Measurements from ENCODE around the gene COASY.
"Not testable (repeated sequence)": the region's sequence is repeated elsewhere in the genome, so short reads cannot be mapped to it uniquely, and the experiment has no call there.

The COASY gene

GRCh38 chr17:42574463-42574862 lies 12.5 kb downstream of the COASY start:
- DNase-seq (ENCODE audit: low read depth) = no peak

DNA sequence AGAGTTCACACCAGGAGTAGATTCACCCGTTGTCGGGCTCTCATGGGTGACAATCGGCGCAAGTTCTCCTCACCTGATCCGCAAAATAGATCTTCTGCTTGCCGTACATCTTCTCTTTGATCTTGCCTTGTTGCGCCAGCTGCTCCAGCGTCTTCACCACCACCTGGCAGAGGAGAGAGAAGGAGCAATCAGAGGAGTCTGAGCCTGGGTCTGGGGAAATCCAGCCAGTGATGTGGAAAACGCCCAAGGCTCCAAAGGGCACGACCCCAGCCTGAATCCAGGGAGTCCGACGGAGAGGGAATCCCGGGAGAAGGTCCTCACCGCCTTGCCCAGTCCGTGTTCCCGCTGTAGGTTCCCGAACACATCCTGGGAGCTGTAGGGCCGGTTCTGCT lies 15.2 kb downstream of the COASY start:
- no peak for DNase-seq (ENCODE audit: low read depth)

DNA sequence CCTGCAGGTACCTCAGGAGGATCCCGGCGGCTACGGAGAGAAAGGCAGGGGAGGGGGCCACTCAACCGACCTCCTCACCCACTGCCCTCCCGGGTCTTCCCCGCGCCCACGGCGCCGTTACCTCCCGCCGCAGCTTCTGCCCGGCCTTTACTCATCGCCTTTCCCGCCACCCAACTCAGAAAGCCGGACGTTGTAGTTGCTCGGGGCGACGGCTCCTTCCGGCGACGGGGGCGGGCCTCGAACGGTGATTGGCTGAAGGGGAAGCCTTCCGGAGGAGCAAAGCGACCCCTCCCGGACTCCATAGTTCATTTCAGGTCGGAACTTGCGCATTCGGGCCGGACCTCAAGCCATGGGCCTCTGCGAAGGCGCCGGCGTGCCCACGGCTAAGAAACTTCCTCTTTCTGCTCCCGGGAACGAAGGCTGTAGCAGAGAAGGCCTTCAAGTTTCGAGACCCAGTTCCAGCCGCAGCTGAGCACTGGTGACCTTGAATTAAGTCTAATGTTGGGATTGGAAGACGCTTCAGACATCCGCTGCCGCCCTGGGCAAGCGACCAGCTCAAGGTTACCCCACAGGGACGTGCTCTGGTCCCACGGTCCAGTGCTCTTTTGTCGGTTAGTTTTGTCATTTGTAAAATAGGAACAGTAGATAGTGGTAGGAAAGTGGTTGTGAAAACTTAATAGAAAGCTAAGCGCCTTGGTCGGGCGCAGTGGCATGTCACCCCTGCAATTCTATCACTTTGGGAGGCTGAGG lies 15.8 kb downstream of the COASY start, which contains the start of gene PSMC3IP:
Gene PSMC3IP, minus strand, starts transcription at position 198 of the 750 bp plus-strand sequence. Its CDS starts 43 bp downstream, at position 155.
- peak; percentile 86 for DNase-seq (ENCODE audit: low read depth)

DNA sequence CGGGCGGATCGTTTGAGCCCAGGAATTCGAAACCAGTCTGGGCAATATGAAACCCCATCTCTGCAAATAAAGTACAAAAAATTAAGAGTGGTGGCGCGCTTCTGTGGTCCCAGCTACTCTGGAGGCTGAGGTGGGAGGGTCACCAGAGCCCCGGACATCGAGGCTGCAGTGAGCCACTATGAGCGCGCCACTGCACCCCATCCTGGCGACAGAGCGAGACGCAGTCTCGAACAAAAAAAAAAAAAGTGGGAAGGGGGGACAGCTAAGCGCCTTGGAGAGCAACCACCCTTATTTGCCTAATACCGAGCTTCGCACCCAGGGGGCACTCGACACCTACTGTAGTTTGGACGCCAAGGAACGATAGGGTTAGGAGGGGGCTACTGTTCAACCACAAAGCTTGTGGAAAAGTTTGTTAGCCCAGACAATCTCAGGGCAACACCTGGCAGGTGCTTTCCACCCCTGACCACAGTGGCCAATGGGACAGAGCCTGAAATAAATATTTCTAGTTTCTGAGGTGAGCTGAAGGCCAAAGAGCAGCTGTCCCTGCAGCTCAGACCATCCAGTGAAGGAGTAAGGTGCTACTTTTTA lies 16.4 kb downstream of the COASY start:
- DNase-seq (ENCODE audit: low read depth) = no peak

GRCh38 chr17:42579794-42580551 lies 18.0 kb downstream of the COASY start:
- DNase-seq (ENCODE audit: low read depth) = no peak

- DNase-seq (ENCODE audit: low read depth) = no peak
Observed at GRCh38 chr17:42581744-42582270, 19.9 kb downstream of the COASY start.

GRCh38 chr17:42584880-42585279 lies 22.9 kb downstream of the COASY start:
- DNase-seq (ENCODE audit: low read depth) = no peak

GRCh38 chr17:42585353-42585752 lies 23.4 kb downstream of the COASY start:
- no peak for DNase-seq (ENCODE audit: low read depth)

DNA sequence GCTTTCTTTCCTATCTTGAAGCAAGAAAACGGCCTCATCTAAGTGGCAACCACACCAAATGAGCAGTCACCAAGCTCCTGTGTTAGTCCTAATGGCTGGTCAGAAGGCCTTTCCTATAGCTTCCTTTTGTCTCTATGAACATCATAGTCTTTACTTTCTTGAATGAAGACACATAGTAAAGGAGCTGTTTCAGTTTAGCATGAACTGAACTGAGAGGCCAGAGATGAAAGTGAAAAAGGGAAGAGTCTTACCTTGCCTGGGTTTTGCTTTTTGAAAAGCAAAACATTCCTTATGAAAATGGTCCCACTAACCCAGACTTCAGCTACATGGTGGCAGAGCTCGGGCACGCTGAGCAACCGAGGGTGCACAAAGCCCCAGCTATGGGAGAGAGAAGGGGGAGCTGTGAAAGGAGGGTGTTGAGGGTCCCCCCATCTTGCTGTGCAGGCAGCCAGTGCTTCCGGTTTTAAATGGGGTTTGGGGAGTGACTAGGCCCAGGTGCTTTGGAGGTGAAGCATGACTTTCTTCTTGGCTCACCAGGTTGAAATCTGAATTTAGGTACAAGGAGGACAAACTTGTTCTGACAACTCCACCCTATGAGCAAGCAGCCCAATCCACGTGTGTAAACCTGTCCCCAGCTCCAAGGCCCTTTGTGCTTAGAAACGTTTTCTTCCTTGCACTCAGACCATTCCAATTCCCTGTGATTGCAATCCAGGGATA lies 24.7 kb downstream of the COASY start:
- DNase-seq (ENCODE audit: low read depth) = no peak

DNA sequence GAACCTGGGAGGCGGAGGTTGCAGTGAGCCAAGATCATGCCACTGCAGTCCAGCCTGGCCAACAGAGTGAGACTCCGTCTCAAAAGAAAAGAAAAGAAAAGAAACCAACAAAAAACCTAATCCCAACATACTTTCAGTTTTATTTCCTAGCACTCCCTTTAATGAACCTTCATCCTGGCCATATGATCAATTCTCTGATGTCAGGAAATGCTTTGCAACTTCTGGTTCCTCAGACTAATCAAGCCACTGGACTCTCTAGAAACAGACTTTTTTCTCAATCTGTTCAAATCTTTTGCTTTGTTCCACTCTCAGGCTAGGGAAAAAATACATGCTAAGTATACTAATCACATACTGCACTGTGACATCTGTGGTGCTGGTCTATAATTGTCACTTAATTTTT lies 28.9 kb downstream of the COASY start:
- DNase-seq (ENCODE audit: low read depth) = no peak

DNA sequence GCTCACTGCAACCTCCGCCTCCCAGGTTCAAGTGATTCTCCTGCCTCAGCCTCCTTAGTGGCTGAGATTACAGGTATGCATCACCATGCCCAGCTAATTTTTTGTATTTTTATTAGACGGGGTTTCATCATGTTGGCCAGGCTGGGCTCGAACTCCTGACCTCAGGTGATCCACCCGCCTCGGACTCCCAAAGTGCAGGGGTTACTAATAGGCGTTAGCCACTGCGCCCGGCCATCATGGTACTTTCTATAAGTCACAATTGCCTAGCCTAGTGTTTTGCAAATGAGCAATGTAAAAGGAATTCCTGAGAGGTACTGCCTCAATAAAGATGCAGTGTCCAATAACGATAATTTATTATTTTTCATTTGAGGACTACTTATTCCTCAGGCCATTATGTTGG lies 29.5 kb downstream of the COASY start:
- DNase-seq (ENCODE audit: low read depth) = no peak

- DNase-seq (ENCODE audit: low read depth) = no peak
Observed at GRCh38 chr17:42596386-42596785, 34.4 kb downstream of the COASY start.

- no peak for DNase-seq (ENCODE audit: low read depth)
Observed at GRCh38 chr17:42598905-42599304, 37.0 kb downstream of the COASY start.

- no peak for DNase-seq (ENCODE audit: low read depth)
Observed at GRCh38 chr17:42603318-42603717, 41.4 kb downstream of the COASY start.

DNA sequence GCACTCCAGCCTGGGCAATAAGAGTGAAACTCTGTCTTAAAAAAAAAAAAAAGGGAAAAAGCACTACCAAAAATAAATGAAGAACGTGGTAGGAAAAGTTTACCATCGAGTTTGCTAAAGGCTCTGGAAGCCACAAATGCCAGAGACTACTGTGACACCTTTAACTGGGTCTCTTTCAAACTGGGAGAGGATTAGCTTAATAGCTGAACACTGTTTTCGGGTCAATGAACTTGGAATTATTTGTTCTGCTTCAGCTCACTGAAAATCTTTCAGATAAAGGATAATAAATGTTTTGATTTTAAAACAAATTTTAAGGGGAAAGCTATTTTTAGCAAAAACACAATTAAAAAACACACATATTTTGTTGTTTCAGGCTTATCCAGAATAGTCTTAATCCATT lies 45.8 kb downstream of the COASY start:
- DNase-seq (ENCODE audit: low read depth) = no peak

- DNase-seq (ENCODE audit: low read depth) = no peak
Observed at GRCh38 chr17:42608305-42609181, 46.6 kb downstream of the COASY start.

GRCh38 chr17:42609182-42609813 lies 47.4 kb downstream of the COASY start, which contains the start of the genes RETREG3 and TUBG1:
Gene RETREG3, minus strand, starts transcription at chr17:42609374. Its CDS starts 50 bp downstream, at chr17:42609324.
Gene TUBG1, plus strand, starts transcription at chr17:42609683. Its CDS starts 55 bp downstream, at chr17:42609738.
- DNase-seq (ENCODE audit: low read depth) = peak; percentile 97

GRCh38 chr17:42609814-42610801 lies 48.2 kb downstream of the COASY start:
- not testable (repeated sequence) for DNase-seq (ENCODE audit: low read depth)

GRCh38 chr17:42612013-42612412 lies 50.1 kb downstream of the COASY start:
- DNase-seq (ENCODE audit: low read depth) = no peak

All from stimulated activated CD8-positive, alpha-beta memory T cell treated with anti-CD3 and anti-CD28 coated beads, Interleukin-15, amount 100 ng/mL, for 24 hours (primary cell).